HEK293 (cell line): Measurements from ENCODE around the gene CPNE4.

Source experiments
- CTCF ChIA-PET: fragments of 350-600 bp; formaldehyde crosslinking; extraction: SDS; loops from one replicate; lab custom pipeline; 2021; ENCODE audit warnings: antibody characterized with exemption; lab: Yijun Ruan, JAX
- POLR2A ChIA-PET: fragments of 300-600 bp; formaldehyde crosslinking; extraction: SDS; loops from one replicate; lab custom pipeline; 2020; ENCODE audit warnings: antibody characterized with exemption, inconsistent platforms; lab: Yijun Ruan, JAX
- H3K27ac ChIP-seq: fragments of 200-500 bp; sonication (Bioruptor generic); 2 replicates; pipeline ENCODE4 v1.5.1; 2014; ENCODE audit warnings: low read depth, low read length, control low read depth, inconsistent platforms; ENCODE audit errors: extremely low read depth
- H3K36me3 ChIP-seq, 2 experiments: fragments of 200-500 bp in 1 of 2; sonication (Bioruptor generic) in 1 of 2; 1 replicate in 1 of 2; 2 replicates in 1 of 2; pipeline ENCODE4 v1.5.1; 2014 to 2017; ENCODE audit warnings: inconsistent platforms in 2 of 2, low read length in 2 of 2; ENCODE audit not compliant: control insufficient read depth in 2 of 2, insufficient read depth in 1 of 2
- H3K4me1 ChIP-seq: fragments of 200-500 bp; sonication (Bioruptor generic); 2 replicates; pipeline ENCODE4 v1.5.1; 2014; ENCODE audit warnings: mild to moderate bottlenecking, low read length, inconsistent platforms; ENCODE audit not compliant: control insufficient read depth, insufficient read depth
- H3K4me3 ChIP-seq: 2 replicates; pipeline ENCODE4 v1.5.1; 2011; ENCODE audit warnings: low read depth, mild to moderate bottlenecking, control low read depth, low read length, moderate library complexity
- H3K9me3 ChIP-seq: fragments of 200-500 bp; sonication (Bioruptor generic); 2 replicates; pipeline ENCODE4 v1.5.1; 2014; ENCODE audit warnings: low read depth, low read length, inconsistent platforms; ENCODE audit not compliant: control insufficient read depth, insufficient read depth
- BCL11B ChIP-seq: fragments of 450-650 bp; formaldehyde crosslinking; IDR thresholded peaks from 2 replicates; pipeline ENCODE4 v1.5.1; 2016; ENCODE audit warnings: low read depth, missing biosample characterization, missing genetic modification characterization
- GLIS2 ChIP-seq: fragments of 450-650 bp; formaldehyde crosslinking; IDR thresholded peaks from 2 replicates; pipeline ENCODE4 v1.5.1; 2016; ENCODE audit warnings: missing biosample characterization, missing genetic modification characterization
- PRDM6 ChIP-seq: fragments of 450-650 bp; formaldehyde crosslinking; IDR thresholded peaks from 2 replicates; pipeline ENCODE4 v1.5.1; 2017; ENCODE audit warnings: missing biosample characterization, missing genetic modification characterization
- SP7 ChIP-seq: fragments of 450-650 bp; formaldehyde crosslinking; IDR thresholded peaks from 2 replicates; pipeline ENCODE4 v1.5.1; 2016; ENCODE audit warnings: missing biosample characterization, missing genetic modification characterization
- TRIM28 ChIP-seq: IDR thresholded peaks from 2 replicates; pipeline ENCODE4 v1.6.1; 2011; ENCODE audit warnings: low read length, control low read depth, borderline replicate concordance
- ZFHX2 ChIP-seq: fragments of 450-650 bp; formaldehyde crosslinking; conservative IDR thresholded peaks from 2 replicates; pipeline ENCODE4 v1.5.1; 2016; ENCODE audit warnings: missing biosample characterization, missing genetic modification characterization
- ZNF157 ChIP-seq: fragments of 450-650 bp; formaldehyde crosslinking; IDR thresholded peaks from 2 replicates; pipeline ENCODE4 v1.5.1; 2016; ENCODE audit warnings: missing biosample characterization, missing genetic modification characterization
- ZNF169 ChIP-seq: fragments of 450-650 bp; formaldehyde crosslinking; IDR thresholded peaks from 2 replicates; pipeline ENCODE4 v1.5.1; 2016; ENCODE audit warnings: missing biosample characterization, missing genetic modification characterization
- ZNF311 ChIP-seq: fragments of 450-650 bp; formaldehyde crosslinking; IDR thresholded peaks from 2 replicates; pipeline ENCODE4 v1.5.1; 2017; ENCODE audit warnings: missing biosample characterization, missing genetic modification characterization, borderline replicate concordance
- ZNF350 ChIP-seq: fragments of 450-650 bp; formaldehyde crosslinking; IDR thresholded peaks from 2 replicates; pipeline ENCODE4 v1.5.0; 2017; ENCODE audit warnings: missing biosample characterization, mild to moderate bottlenecking, missing genetic modification characterization
- ZNF561 ChIP-seq: fragments of 450-650 bp; IDR thresholded peaks from 2 replicates; pipeline ENCODE4 v1.5.1; 2018; ENCODE audit warnings: missing biosample characterization, missing genetic modification characterization, borderline replicate concordance
- ZNF596 ChIP-seq: fragments of 450-650 bp; IDR thresholded peaks from 2 replicates; pipeline ENCODE4 v1.5.0; 2018; ENCODE audit warnings: missing biosample characterization, mild to moderate bottlenecking, missing genetic modification characterization, moderate library complexity
- ZNF76 ChIP-seq: fragments of 450-650 bp; formaldehyde crosslinking; IDR thresholded peaks from 2 replicates; pipeline ENCODE4; 2016; ENCODE audit warnings: low read depth, missing biosample characterization, missing genetic modification characterization, borderline replicate concordance
- ZNF777 ChIP-seq: fragments of 450-650 bp; formaldehyde crosslinking; IDR thresholded peaks from 2 replicates; pipeline ENCODE4 v1.5.1; 2017; ENCODE audit warnings: missing biosample characterization, missing genetic modification characterization, borderline replicate concordance
- ZNF830 ChIP-seq: fragments of 450-650 bp; IDR thresholded peaks from 2 replicates; pipeline ENCODE4 v1.5.0; 2018; ENCODE audit warnings: missing biosample characterization, missing genetic modification characterization, low read depth, mild to moderate bottlenecking, moderate library complexity
- ZSCAN5A ChIP-seq: fragments of 450-650 bp; formaldehyde crosslinking; IDR thresholded peaks from 2 replicates; pipeline ENCODE4 v1.5.1; 2016; ENCODE audit warnings: missing biosample characterization, missing genetic modification characterization
- TF ChIP-seq, protein P1 (sequence below): fragments of 450-650 bp; formaldehyde crosslinking; conservative IDR thresholded peaks from 2 replicates; pipeline ENCODE4 v1.5.1; 2016; ENCODE audit warnings: low read depth, missing biosample characterization, missing genetic modification characterization
- TF ChIP-seq, protein P2 (sequence below): fragments of 450-650 bp; formaldehyde crosslinking; IDR thresholded peaks from 2 replicates; pipeline ENCODE4 v1.5.1; 2017; ENCODE audit warnings: missing biosample characterization, missing genetic modification characterization
- TF ChIP-seq, protein P3 (sequence below): fragments of 450-650 bp; formaldehyde crosslinking; IDR thresholded peaks from 2 replicates; pipeline ENCODE4 v1.5.1; 2016; ENCODE audit warnings: missing biosample characterization, missing genetic modification characterization
- TF ChIP-seq, protein P4 (sequence below): fragments of 450-650 bp; formaldehyde crosslinking; IDR thresholded peaks from 2 replicates; pipeline ENCODE4 v1.5.1; 2017; ENCODE audit warnings: missing biosample characterization, missing genetic modification characterization

CPNE4 gene

DNA sequence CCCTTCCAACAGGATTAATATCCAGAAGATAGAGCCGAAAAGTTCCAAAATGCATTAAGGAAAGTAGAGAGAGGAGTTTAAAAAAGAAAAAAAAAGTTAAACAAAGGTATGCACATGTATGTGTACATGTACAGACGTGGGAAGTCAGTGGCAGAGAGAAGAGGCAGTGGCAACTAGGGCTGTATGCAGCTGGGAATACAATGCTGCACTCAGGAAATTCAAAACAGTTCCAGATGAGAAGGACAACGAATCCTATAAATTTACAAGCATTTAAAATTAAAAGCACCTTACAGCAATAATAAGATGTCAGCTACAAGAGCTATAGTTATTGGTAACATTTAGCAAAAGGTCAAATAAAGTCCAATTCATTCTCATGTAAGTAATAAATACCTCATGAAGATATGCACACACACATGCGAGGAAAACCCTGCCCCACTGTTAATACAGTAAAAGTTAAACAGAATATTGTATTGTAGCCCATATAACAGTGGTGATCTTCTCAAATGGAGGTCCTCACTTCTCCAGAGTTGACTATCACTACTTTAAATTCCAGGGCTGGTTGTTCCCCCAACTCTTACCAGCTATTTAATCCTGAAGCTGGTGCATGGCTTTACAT is 550.2 kb downstream of the CPNE4 start:
- TF ChIP-seq ZNF561 (no peak), ZNF777 (tag by site-specific recombination) (no peak), TRIM28 (no peak), ZNF311 (tag by site-specific recombination) (no peak), ZNF157 (tag by site-specific recombination) (no peak), ZNF76 (tag by site-specific recombination) (no peak), PRDM6 (tag by site-specific recombination) (no peak), ZNF169 (tag by site-specific recombination) (no peak), ZSCAN5A (tag by site-specific recombination) (no peak), ZNF596 (tag by site-specific recombination) (no peak), ZNF350 (tag by site-specific recombination) (no peak), ZFHX2 (tag by site-specific recombination) (no peak), SP7 (tag by site-specific recombination) (no peak), BCL11B (tag by site-specific recombination) (no peak), GLIS2 (tag by site-specific recombination) (no peak), ZNF830 (tag by site-specific recombination) (no peak)
- TF ChIP-seq, protein P1, sequence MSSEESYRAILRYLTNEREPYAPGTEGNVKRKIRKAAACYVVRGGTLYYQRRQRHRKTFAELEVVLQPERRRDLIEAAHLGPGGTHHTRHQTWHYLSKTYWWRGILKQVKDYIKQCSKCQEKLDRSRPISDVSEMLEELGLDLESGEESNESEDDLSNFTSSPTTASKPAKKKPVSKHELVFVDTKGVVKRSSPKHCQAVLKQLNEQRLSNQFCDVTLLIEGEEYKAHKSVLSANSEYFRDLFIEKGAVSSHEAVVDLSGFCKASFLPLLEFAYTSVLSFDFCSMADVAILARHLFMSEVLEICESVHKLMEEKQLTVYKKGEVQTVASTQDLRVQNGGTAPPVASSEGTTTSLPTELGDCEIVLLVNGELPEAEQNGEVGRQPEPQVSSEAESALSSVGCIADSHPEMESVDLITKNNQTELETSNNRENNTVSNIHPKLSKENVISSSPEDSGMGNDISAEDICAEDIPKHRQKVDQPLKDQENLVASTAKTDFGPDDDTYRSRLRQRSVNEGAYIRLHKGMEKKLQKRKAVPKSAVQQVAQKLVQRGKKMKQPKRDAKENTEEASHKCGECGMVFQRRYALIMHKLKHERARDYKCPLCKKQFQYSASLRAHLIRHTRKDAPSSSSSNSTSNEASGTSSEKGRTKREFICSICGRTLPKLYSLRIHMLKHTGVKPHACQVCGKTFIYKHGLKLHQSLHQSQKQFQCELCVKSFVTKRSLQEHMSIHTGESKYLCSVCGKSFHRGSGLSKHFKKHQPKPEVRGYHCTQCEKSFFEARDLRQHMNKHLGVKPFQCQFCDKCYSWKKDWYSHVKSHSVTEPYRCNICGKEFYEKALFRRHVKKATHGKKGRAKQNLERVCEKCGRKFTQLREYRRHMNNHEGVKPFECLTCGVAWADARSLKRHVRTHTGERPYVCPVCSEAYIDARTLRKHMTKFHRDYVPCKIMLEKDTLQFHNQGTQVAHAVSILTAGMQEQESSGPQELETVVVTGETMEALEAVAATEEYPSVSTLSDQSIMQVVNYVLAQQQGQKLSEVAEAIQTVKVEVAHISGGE (tag by site-specific recombination), result no peak
- TF ChIP-seq, protein P2, sequence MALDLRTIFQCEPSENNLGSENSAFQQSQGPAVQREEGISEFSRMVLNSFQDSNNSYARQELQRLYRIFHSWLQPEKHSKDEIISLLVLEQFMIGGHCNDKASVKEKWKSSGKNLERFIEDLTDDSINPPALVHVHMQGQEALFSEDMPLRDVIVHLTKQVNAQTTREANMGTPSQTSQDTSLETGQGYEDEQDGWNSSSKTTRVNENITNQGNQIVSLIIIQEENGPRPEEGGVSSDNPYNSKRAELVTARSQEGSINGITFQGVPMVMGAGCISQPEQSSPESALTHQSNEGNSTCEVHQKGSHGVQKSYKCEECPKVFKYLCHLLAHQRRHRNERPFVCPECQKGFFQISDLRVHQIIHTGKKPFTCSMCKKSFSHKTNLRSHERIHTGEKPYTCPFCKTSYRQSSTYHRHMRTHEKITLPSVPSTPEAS (tag by site-specific recombination), result no peak
- TF ChIP-seq, protein P3, sequence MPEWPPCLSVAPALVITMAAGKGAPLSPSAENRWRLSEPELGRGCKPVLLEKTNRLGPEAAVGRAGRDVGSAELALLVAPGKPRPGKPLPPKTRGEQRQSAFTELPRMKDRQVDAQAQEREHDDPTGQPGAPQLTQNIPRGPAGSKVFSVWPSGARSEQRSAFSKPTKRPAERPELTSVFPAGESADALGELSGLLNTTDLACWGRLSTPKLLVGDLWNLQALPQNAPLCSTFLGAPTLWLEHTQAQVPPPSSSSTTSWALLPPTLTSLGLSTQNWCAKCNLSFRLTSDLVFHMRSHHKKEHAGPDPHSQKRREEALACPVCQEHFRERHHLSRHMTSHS (tag by site-specific recombination), result no peak
- TF ChIP-seq, protein P4, sequence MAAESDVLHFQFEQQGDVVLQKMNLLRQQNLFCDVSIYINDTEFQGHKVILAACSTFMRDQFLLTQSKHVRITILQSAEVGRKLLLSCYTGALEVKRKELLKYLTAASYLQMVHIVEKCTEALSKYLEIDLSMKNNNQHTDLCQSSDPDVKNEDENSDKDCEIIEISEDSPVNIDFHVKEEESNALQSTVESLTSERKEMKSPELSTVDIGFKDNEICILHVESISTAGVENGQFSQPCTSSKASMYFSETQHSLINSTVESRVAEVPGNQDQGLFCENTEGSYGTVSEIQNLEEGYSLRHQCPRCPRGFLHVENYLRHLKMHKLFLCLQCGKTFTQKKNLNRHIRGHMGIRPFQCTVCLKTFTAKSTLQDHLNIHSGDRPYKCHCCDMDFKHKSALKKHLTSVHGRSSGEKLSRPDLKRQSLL (tag by site-specific recombination), result no peak
- peaks cover 4 to 60% of the 10 kb centered on the region in 2 experiments for H3K36me3 ChIP-seq
- no peak overlapping the region for H3K4me3 ChIP-seq
- H3K9me3 ChIP-seq, result no peaks in the 10 kb centered on the region
- ChIA-PET POLR2A (no interaction called here), CTCF (no interaction called here)
- H3K27ac ChIP-seq, result no peak overlapping the region
- H3K4me1 ChIP-seq, result no peaks in the 10 kb centered on the region
